Endothelial cell of hepatic sinusoid (primary cell): ENCODE measurements around the gene SLC31A1.
"Not testable (repeated sequence)": the region's sequence is repeated elsewhere in the genome, so short reads cannot be mapped to it uniquely, and the experiment has no call there.

Source experiments
- in situ Hi-C: cut with HindIII; loops from 2 replicates; pipeline ENCODE4 v1.10.0; 2017; ENCODE audit warnings: low sequenced_read_pairs

The SLC31A1 gene

GRCh38 chr9:113219969-113220368, 1.4 kb upstream of the SLC31A1 start:
- in situ Hi-C loops, result no loop called here

- in situ Hi-C loops, result no loop called here
These were observed 809 bp upstream of the SLC31A1 start for GRCh38 chr9:113220467-113221002.

- in situ Hi-C loops, result no loop called here
These were observed 597 bp downstream of the SLC31A1 start for GRCh38 chr9:113221800-113222481.

GRCh38 chr9:113222482-113222841, 1.1 kb downstream of the SLC31A1 start:
- in situ Hi-C loops, result no loop called here

- in situ Hi-C loops, result no loop called here
These were observed 2.6 kb downstream of the SLC31A1 start for GRCh38 chr9:113223963-113224362.

GRCh38 chr9:113227436-113227835, 6.1 kb downstream of the SLC31A1 start:
- in situ Hi-C loops, result no loop called here

GRCh38 chr9:113228130-113228665, 6.9 kb downstream of the SLC31A1 start:
- in situ Hi-C loops, result no loop called here

GRCh38 chr9:113231701-113232100, 10.4 kb downstream of the SLC31A1 start:
- in situ Hi-C loops, result no loop called here

- in situ Hi-C loops, result not testable (repeated sequence)
These were observed 14.4 kb downstream of the SLC31A1 start for GRCh38 chr9:113235701-113236255.

GRCh38 chr9:113237026-113237425, 15.7 kb downstream of the SLC31A1 start:
- in situ Hi-C loops, result no loop called here

GRCh38 chr9:113238202-113238858, 17.0 kb downstream of the SLC31A1 start:
- in situ Hi-C loops, result no loop called here

- in situ Hi-C loops, result no loop called here
These were observed 17.5 kb downstream of the SLC31A1 start for GRCh38 chr9:113238859-113239232.

GRCh38 chr9:113241161-113241560, 19.8 kb downstream of the SLC31A1 start:
- in situ Hi-C loops, result no loop called here

GRCh38 chr9:113244556-113244955, 23.2 kb downstream of the SLC31A1 start:
- in situ Hi-C loops, result no loop called here

- in situ Hi-C loops, result no loop called here
These were observed 24.6 kb downstream of the SLC31A1 start for GRCh38 chr9:113245894-113246293.

- in situ Hi-C loops, result no loop called here
These were observed 25.6 kb downstream of the SLC31A1 start for GRCh38 chr9:113246928-113247327.

- in situ Hi-C loops, result no loop called here
These were observed 26.3 kb downstream of the SLC31A1 start for GRCh38 chr9:113247640-113248039.

GRCh38 chr9:113249661-113250060, 28.3 kb downstream of the SLC31A1 start:
- in situ Hi-C loops, result not testable (repeated sequence)

GRCh38 chr9:113250807-113251206, 29.5 kb downstream of the SLC31A1 start:
- in situ Hi-C loops, result no loop called here

GRCh38 chr9:113254991-113255390, 33.6 kb downstream of the SLC31A1 start:
- in situ Hi-C loops, result no loop called here

GRCh38 chr9:113255438-113255837, 34.1 kb downstream of the SLC31A1 start:
- in situ Hi-C loops, result no loop called here

- in situ Hi-C loops, result no loop called here
These were observed 36.5 kb downstream of the SLC31A1 start for GRCh38 chr9:113257863-113258262.
